HL-60 (cell line): ENCODE data around the gene TMEM231.

Source experiments
- GABPA ChIP-seq: IDR thresholded peaks from 2 replicates; pipeline ENCODE4 v1.6.1; 2012; ENCODE audit warnings: low read depth
- POLR2AphosphoS5 ChIP-seq: IDR thresholded peaks from 2 replicates; pipeline ENCODE4 v1.6.1; 2012; ENCODE audit warnings: low read depth
- SPI1 ChIP-seq: IDR thresholded peaks from 2 replicates; pipeline ENCODE4 v1.6.1; 2012; ENCODE audit warnings: low read depth, mild to moderate bottlenecking, borderline replicate concordance
- TF ChIP-seq, protein P1 (sequence below): IDR thresholded peaks from one replicate; pipeline ENCODE4 v1.5.1; 2011; ENCODE audit warnings: low read length, control low read depth, inconsistent platforms; ENCODE audit not compliant: insufficient read depth
- TF ChIP-seq, protein P2 (sequence below): IDR thresholded peaks from 2 replicates; pipeline ENCODE4 v1.6.1; 2012; ENCODE audit warnings: low read depth; ENCODE audit not compliant: insufficient replicate concordance

DNA sequence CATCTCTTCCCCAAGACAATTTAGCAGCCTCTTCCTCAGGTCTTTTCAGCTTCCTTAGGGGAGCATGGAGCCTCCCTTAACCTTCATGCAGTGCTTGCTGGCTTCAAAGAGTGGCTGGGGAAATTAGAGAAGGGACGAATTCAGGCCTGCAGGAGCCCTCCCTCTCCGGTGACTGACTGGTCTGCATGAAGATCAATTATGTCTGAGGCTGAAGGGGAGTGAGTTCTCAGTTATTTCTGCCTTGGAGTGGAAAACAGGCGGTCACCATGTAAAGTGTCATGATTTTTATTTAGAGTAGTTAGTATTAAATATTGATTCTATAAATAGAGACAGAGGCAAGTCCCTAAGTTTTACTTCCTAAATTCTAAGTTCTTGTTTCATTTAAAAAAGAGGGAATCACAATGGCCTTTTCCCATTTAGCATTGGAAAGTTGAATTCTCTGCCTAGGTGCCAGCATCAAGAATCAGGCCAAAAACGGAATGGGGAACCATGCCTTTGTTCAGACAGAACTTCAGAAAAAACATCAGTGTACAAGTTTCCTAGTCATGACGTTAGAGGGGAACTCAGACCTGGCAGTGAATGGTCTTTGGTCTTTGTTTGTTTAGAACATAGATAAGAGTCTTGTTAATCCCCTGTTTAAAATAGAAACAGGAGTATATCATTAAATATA is 14.5 kb upstream of the TMEM231 start:
- TF ChIP-seq, protein P1, sequence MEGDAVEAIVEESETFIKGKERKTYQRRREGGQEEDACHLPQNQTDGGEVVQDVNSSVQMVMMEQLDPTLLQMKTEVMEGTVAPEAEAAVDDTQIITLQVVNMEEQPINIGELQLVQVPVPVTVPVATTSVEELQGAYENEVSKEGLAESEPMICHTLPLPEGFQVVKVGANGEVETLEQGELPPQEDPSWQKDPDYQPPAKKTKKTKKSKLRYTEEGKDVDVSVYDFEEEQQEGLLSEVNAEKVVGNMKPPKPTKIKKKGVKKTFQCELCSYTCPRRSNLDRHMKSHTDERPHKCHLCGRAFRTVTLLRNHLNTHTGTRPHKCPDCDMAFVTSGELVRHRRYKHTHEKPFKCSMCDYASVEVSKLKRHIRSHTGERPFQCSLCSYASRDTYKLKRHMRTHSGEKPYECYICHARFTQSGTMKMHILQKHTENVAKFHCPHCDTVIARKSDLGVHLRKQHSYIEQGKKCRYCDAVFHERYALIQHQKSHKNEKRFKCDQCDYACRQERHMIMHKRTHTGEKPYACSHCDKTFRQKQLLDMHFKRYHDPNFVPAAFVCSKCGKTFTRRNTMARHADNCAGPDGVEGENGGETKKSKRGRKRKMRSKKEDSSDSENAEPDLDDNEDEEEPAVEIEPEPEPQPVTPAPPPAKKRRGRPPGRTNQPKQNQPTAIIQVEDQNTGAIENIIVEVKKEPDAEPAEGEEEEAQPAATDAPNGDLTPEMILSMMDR: no peak
- TF ChIP-seq, protein P2, sequence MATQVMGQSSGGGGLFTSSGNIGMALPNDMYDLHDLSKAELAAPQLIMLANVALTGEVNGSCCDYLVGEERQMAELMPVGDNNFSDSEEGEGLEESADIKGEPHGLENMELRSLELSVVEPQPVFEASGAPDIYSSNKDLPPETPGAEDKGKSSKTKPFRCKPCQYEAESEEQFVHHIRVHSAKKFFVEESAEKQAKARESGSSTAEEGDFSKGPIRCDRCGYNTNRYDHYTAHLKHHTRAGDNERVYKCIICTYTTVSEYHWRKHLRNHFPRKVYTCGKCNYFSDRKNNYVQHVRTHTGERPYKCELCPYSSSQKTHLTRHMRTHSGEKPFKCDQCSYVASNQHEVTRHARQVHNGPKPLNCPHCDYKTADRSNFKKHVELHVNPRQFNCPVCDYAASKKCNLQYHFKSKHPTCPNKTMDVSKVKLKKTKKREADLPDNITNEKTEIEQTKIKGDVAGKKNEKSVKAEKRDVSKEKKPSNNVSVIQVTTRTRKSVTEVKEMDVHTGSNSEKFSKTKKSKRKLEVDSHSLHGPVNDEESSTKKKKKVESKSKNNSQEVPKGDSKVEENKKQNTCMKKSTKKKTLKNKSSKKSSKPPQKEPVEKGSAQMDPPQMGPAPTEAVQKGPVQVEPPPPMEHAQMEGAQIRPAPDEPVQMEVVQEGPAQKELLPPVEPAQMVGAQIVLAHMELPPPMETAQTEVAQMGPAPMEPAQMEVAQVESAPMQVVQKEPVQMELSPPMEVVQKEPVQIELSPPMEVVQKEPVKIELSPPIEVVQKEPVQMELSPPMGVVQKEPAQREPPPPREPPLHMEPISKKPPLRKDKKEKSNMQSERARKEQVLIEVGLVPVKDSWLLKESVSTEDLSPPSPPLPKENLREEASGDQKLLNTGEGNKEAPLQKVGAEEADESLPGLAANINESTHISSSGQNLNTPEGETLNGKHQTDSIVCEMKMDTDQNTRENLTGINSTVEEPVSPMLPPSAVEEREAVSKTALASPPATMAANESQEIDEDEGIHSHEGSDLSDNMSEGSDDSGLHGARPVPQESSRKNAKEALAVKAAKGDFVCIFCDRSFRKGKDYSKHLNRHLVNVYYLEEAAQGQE: no peak
- TF ChIP-seq POLR2AphosphoS5: no peak
- TF ChIP-seq SPI1: no peak
- no peak for TF ChIP-seq GABPA
